HCT116 (cell line): ENCODE results near the gene C12orf43. TPM values are rescaled to one million over a fixed set of nuclear protein-coding genes. Genes with fewer than 3 reads are reported as not detected.
A peak's percentile ranks its signal among the peaks of the same experiment; 100 is the strongest.

Experiments used
- ATAC-seq: fragments of 200-7000 bp; cut with Tn5 transposase; 2 replicates; pipeline ENCODE4 v1.9.1; 2020; ENCODE audit warnings: mild to moderate bottlenecking, moderate library complexity
- BruUV-seq: library from RNA; stranded (reverse); fragments of 400-500 nt; replicated peaks from 2 replicates; lab custom pipeline; 2021; lab: Mats Ljungman, UMichigan
- CTCF ChIA-PET: fragments of 300-600 bp; sonication (Branson Sonifier 250); formaldehyde crosslinking; loops from one replicate; lab custom pipeline; 2021; ENCODE audit warnings: antibody characterized with exemption; lab: Charles Lee
- POLR2A ChIA-PET: fragments of 300-600, 350-600 bp; sonication (Branson Sonifier 250); formaldehyde crosslinking; loops from one replicate; lab custom pipeline; 2021; ENCODE audit warnings: antibody characterized with exemption; lab: Charles Lee
- RAD21 ChIA-PET, 2 experiments: fragments of 300-600 bp; sonication (Branson Sonifier 250); formaldehyde crosslinking; loops; one replicate each; lab custom pipeline; 2023; ENCODE audit warnings: low total read pairs in 2 of 2; ENCODE audit not compliant: uncharacterized antibody in 2 of 2, unreplicated experiment in 2 of 2, low non-redundant PET in 1 of 2; lab: Charles Lee
- DNase-seq: peaks from one replicate; pipeline ENCODE4 v3.0.0-alpha.2; 2010; ENCODE audit warnings: low read depth, low spot score
- H2AFZ ChIP-seq: fragments of 200-600 bp; shearing (Covaris generic), sonication (generic); 2 replicates; pipeline ENCODE4 v1.6.1; 2017; ENCODE audit warnings: low read depth, mixed run types, mixed read lengths, antibody characterized with exemption, low read length; ENCODE audit not compliant: poor library complexity, severe bottlenecking
- H3K27ac ChIP-seq: 2 replicates; pipeline ENCODE4 v1.5.1; 2012; ENCODE audit warnings: low read depth, low read length
- H3K27me3 ChIP-seq: fragments of 200-600 bp; sonication (generic); 2 replicates; pipeline ENCODE4 v1.6.1; 2016; ENCODE audit warnings: mixed run types, low read length, mixed read lengths; ENCODE audit not compliant: insufficient read depth
- H3K36me3 ChIP-seq, 2 experiments: fragments of 200-500 bp in 1 of 2; fragments of 200-600 bp in 1 of 2; sonication (Bioruptor generic) in 1 of 2; sonication (generic) in 1 of 2; 2 replicates each; pipeline versions ENCODE4 v1.5.1 to v1.6.1; 2014 to 2016; ENCODE audit warnings: low read length in 2 of 2, inconsistent platforms in 1 of 2, mixed read lengths in 1 of 2, mixed run types in 1 of 2; ENCODE audit not compliant: insufficient read depth in 2 of 2, control insufficient read depth in 1 of 2
- H3K4me1 ChIP-seq, 2 experiments: fragments of 200-600 bp in 1 of 2; sonication (generic) in 1 of 2; 2 replicates each; pipeline versions ENCODE4 v1.5.1 to v1.6.1; 2012 to 2017; ENCODE audit warnings: low read length in 2 of 2, inconsistent platforms in 1 of 2, mild to moderate bottlenecking in 1 of 2, mixed read lengths in 1 of 2, mixed run types in 1 of 2, moderate library complexity in 1 of 2; ENCODE audit not compliant: insufficient read depth in 2 of 2, control insufficient read depth in 1 of 2
- H3K4me2 ChIP-seq: fragments of 200-600 bp; sonication (generic); 2 replicates; pipeline ENCODE4 v1.6.1; 2017; ENCODE audit warnings: mixed run types, low read length, mixed read lengths
- H3K4me3 ChIP-seq, 2 experiments: fragments of 200-600 bp in 1 of 2; sonication (generic) in 1 of 2; replicated peaks in 1 of 2; 2 replicates each; pipeline ENCODE4 v1.5.1; 2011 to 2016; ENCODE audit warnings: low read length in 2 of 2, control low read depth in 1 of 2, low read depth in 1 of 2, mild to moderate bottlenecking in 1 of 2, mixed read lengths in 1 of 2, mixed run types in 1 of 2
- H3K79me2 ChIP-seq: fragments of 200-600 bp; sonication (generic); 2 replicates; pipeline ENCODE4 v1.6.1; 2017; ENCODE audit warnings: mild to moderate bottlenecking, mixed run types, low read length, moderate library complexity, mixed read lengths; ENCODE audit not compliant: insufficient read depth
- H3K9ac ChIP-seq: fragments of 200-600 bp; sonication (generic); 2 replicates; pipeline ENCODE4 v1.6.1; 2016; ENCODE audit warnings: low read length, mixed read lengths
- H3K9me2 ChIP-seq: fragments of 200-600 bp; sonication (generic), shearing (Covaris generic); 2 replicates; pipeline ENCODE4 v1.6.1; 2017; ENCODE audit warnings: mixed run types, mild to moderate bottlenecking, moderate library complexity; ENCODE audit not compliant: insufficient read depth
- H3K9me3 ChIP-seq, 2 experiments: fragments of 200-500 bp in 1 of 2; fragments of 200-600 bp in 1 of 2; sonication (Bioruptor generic) in 1 of 2; sonication (generic) in 1 of 2; 2 replicates each; pipeline ENCODE4 v1.6.1; 2014 to 2017; ENCODE audit warnings: low read length in 2 of 2, mixed read lengths in 2 of 2, inconsistent platforms in 1 of 2, low read depth in 1 of 2, mild to moderate bottlenecking in 1 of 2, mixed run types in 1 of 2, moderate library complexity in 1 of 2; ENCODE audit not compliant: control insufficient read depth in 1 of 2, insufficient read depth in 1 of 2
- H4K20me1 ChIP-seq: fragments of 200-600 bp; sonication (generic), shearing (Covaris generic); 2 replicates; pipeline ENCODE4 v1.6.1; 2017; ENCODE audit warnings: mixed run types, mild to moderate bottlenecking, moderate library complexity; ENCODE audit not compliant: insufficient read depth
- ATF3 ChIP-seq: IDR thresholded peaks from 2 replicates; pipeline ENCODE4 v1.6.1; 2012
- CBX3 ChIP-seq: IDR thresholded peaks from 2 replicates; pipeline ENCODE4 v1.6.1; 2012; ENCODE audit warnings: low read depth
- CTCF ChIP-seq, 3 experiments: fragments of 200-600 bp in 1 of 3; sonication (generic) in 1 of 3; IDR thresholded peaks in 2 of 3; conservative IDR thresholded peaks in 1 of 3; 2 replicates each; pipeline ENCODE4 v1.5.1; 2012 to 2017; ENCODE audit warnings: low read depth in 2 of 3, low read length in 2 of 3, antibody characterized with exemption in 1 of 3, borderline replicate concordance in 1 of 3, control low read depth in 1 of 3, mild to moderate bottlenecking in 1 of 3, mixed read lengths in 1 of 3, mixed run types in 1 of 3, moderate library complexity in 1 of 3; ENCODE audit not compliant: insufficient read depth in 1 of 3
- EZH2 ChIP-seq: fragments of 200-600 bp; sonication (generic); IDR thresholded peaks from 2 replicates; pipeline ENCODE4 v1.6.1; 2017; ENCODE audit warnings: antibody characterized with exemption, mixed run types
- FOSL1 ChIP-seq: IDR thresholded peaks from 2 replicates; pipeline ENCODE4 v1.6.1; 2012; ENCODE audit warnings: low read depth
- JUND ChIP-seq: IDR thresholded peaks from 2 replicates; pipeline ENCODE4 v1.6.1; 2012
- POLR2A ChIP-seq: IDR thresholded peaks from 2 replicates; pipeline ENCODE4 v1.7.0; 2011; ENCODE audit warnings: borderline replicate concordance; ENCODE audit not compliant: insufficient read depth, insufficient read length; ENCODE audit errors: extremely low read depth
- POLR2AphosphoS5 ChIP-seq: IDR thresholded peaks from 2 replicates; pipeline ENCODE4 v1.6.1; 2011; ENCODE audit warnings: mild to moderate bottlenecking, low read depth, low read length, moderate library complexity
- RAD21 ChIP-seq: IDR thresholded peaks from 2 replicates; pipeline ENCODE4 v1.6.1; 2012; ENCODE audit warnings: low read depth, mild to moderate bottlenecking
- SIN3A ChIP-seq: IDR thresholded peaks from 2 replicates; pipeline ENCODE4 v1.6.1; 2012; ENCODE audit warnings: low read depth
- SP1 ChIP-seq: IDR thresholded peaks from 2 replicates; pipeline ENCODE4 v1.6.1; 2012; ENCODE audit warnings: low read depth
- ZBTB33 ChIP-seq: IDR thresholded peaks from 2 replicates; pipeline ENCODE4 v1.6.1; 2011; ENCODE audit warnings: mild to moderate bottlenecking, low read length, moderate library complexity; ENCODE audit not compliant: insufficient replicate concordance; ENCODE audit errors: extremely low read depth
- ZFX ChIP-seq: fragments of 450-650 bp; IDR thresholded peaks from 2 replicates; pipeline ENCODE4 v1.6.1; 2017
- intact Hi-C: fragments of 100-400 bp; cut with micrococcal nuclease; formaldehyde crosslinking; loops from 2 replicates; pipeline ENCODE4 v1.10.0; 2022
- total RNA-seq: library from RNA; stranded (reverse); gene quantifications from one replicate; pipeline ENCODE4 v1.2.1, GENCODE V29; 2021; ENCODE audit not compliant: unreplicated experiment

The C12orf43 gene
- total RNA-seq, 1 experiment from 2014 or later = 16.2 TPM

GRCh38 chr12:120972870-120973543, 43.3 kb downstream of the C12orf43 start:
- BruUV-seq = no TSS peak
- ATAC-seq = no peak
- RAD21 ChIA-PET = interaction anchor here in 1 of 2 experiments (0.6 kb wide), 1 partner anchor 388 kb away, joined by 3 read pairs; no protein-coding TSS in a partner anchor

GRCh38 chr12:120971299-120972180, 44.7 kb downstream of the C12orf43 start:
- Histone ChIP-seq H3K4me1 (no peaks in the 10 kb centered on the region), H3K27ac (no peak overlapping the region), H3K27me3 (no peaks in the 10 kb centered on the region), H3K9ac (no peak overlapping the region), H3K4me2 (no peak overlapping the region), H3K4me3 (no peak overlapping the region), H3K79me2 (no peaks in the 10 kb centered on the region)
- intact Hi-C loops = loop anchor here (1.0 to 5.0 kb wide), 8 partner anchors 9 to 388 kb away; partner anchors contain the start of genes ACADS and UNC119B
- no TSS peak for BruUV-seq
- TF ChIP-seq ZBTB33 (no peak), CBX3 (peak; percentile 39), POLR2AphosphoS5 (no peak), RAD21 (peak; percentile 97), FOSL1 (no peak), CTCF (IDR thresholded peaks at IDR 0.05 in 2 of 3, conservative IDR thresholded peaks at IDR 0.05 in 1 of 3; ENCODE audit: borderline replicate concordance in 1 of 3, insufficient read depth in 1 of 3, low read depth in 2 of 3, low read length in 2 of 3) (peak; percentile 76 to 90 (median 81)), SP1 (peak; percentile 30; the same call in 1 of the 2 replicates), SIN3A (no peak), ZFX (no peak)
- TF ChIP-seq, all 23 proteins: peak for 4
- ChIA-PET RAD21 (interaction anchor here (0.8 to 1.2 kb wide), 6 partner anchors 10 to 390 kb away, joined by 3 to 6 read pairs (median 4); partner anchors contain the start of gene POP5 (in 1 of the 2)), CTCF (interaction anchor here (0.6 to 1.6 kb wide), 29 partner anchors 9 to 741 kb away, joined by 3 to 18 read pairs (median 4); partner anchors contain the start of gene POP5), POLR2A (interaction anchor here (0.6 to 1.4 kb wide), 4 partner anchors 16 to 390 kb away, joined by 3 to 8 read pairs (median 4); partner anchors contain the start of gene POP5)
- Histone ChIP-seq H4K20me1 (no peaks in the 10 kb centered on the region), H3K9me3 (no peaks in the 10 kb centered on the region), H3K9me2 (no peaks in the 10 kb centered on the region), H3K36me3 (no peaks in the 10 kb centered on the region), H2AFZ (peak overlapping the region; percentile 95)
- peak; percentile 58 for DNase-seq
- peak; percentile 91 for ATAC-seq

More at GRCh38 chr12:120972870-120973543, 43.3 kb downstream of the C12orf43 start:
- ChIA-PET CTCF (interaction anchor here (1.3 to 1.6 kb wide), 2 partner anchors 388 to 390 kb away, joined by 5 to 8 read pairs; no protein-coding TSS in a partner anchor), POLR2A (no interaction called here)
- Histone ChIP-seq H3K9me2 (no peaks in the 10 kb centered on the region), H2AFZ (no peak overlapping the region), H3K9ac (no peak overlapping the region), H3K4me2 (no peak overlapping the region), H3K4me1 (no peaks in the 10 kb centered on the region), H3K79me2 (no peaks in the 10 kb centered on the region), H4K20me1 (no peaks in the 10 kb centered on the region), H3K4me3 (no peak overlapping the region), H3K9me3 (no peaks in the 10 kb centered on the region), H3K36me3 (no peaks in the 10 kb centered on the region), H3K27ac (no peak overlapping the region), H3K27me3 (no peaks in the 10 kb centered on the region)
- DNase-seq = no peak
- intact Hi-C loops = loop anchor here (5.0 kb wide), 2 partner anchors 246 to 261 kb away; partner anchors contain the start of genes ACADS and UNC119B
- TF ChIP-seq ATF3 = no peak
- no peak for TF ChIP-seq POLR2A
- no peak for TF ChIP-seq JUND
- TF ChIP-seq EZH2 = no peak
